ENCODE data around the gene PROB1.

PROB1 gene

DNA sequence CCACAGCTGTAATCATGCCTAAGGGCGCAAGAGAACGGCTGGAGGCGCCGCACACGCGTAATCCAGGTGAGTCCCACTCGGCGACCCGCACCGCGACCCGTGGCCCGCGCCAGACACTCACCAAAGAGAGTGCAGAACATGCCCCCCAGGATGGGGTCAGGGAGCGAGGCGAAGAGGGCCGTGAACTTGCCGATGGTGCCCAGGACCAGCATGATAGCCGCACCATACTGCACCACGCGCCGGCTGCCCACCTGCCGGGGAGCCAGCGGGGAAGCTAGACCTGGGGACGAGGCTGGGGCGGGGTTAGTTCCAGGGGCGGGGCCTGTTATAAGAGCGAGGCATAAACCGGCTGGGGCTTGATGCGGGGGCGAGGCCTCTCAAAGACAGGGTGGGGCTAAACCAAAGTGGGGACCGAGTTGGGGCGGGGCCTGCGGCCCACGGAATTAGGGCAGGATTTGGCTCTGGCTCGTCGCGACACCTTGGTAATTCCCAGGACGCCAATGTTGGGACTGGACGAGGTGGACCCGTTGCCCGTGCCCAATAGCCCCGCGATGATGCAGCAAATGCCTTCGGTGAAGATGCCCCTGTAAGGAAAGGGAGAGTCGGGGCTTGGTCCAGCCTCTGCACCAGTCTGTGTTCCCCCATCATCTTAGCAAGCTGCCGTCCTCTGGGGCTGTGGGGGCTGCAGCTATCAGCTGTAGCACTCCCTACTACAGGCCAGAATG, 16.6 kb downstream of the PROB1 start:
- TF ChIP-seq, protein P1, sequence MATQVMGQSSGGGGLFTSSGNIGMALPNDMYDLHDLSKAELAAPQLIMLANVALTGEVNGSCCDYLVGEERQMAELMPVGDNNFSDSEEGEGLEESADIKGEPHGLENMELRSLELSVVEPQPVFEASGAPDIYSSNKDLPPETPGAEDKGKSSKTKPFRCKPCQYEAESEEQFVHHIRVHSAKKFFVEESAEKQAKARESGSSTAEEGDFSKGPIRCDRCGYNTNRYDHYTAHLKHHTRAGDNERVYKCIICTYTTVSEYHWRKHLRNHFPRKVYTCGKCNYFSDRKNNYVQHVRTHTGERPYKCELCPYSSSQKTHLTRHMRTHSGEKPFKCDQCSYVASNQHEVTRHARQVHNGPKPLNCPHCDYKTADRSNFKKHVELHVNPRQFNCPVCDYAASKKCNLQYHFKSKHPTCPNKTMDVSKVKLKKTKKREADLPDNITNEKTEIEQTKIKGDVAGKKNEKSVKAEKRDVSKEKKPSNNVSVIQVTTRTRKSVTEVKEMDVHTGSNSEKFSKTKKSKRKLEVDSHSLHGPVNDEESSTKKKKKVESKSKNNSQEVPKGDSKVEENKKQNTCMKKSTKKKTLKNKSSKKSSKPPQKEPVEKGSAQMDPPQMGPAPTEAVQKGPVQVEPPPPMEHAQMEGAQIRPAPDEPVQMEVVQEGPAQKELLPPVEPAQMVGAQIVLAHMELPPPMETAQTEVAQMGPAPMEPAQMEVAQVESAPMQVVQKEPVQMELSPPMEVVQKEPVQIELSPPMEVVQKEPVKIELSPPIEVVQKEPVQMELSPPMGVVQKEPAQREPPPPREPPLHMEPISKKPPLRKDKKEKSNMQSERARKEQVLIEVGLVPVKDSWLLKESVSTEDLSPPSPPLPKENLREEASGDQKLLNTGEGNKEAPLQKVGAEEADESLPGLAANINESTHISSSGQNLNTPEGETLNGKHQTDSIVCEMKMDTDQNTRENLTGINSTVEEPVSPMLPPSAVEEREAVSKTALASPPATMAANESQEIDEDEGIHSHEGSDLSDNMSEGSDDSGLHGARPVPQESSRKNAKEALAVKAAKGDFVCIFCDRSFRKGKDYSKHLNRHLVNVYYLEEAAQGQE (IDR thresholded peaks at IDR 0.05; ENCODE audit: low read depth): no peak
- no peak for TF ChIP-seq EGR1 (IDR thresholded peaks at IDR 0.05)

DNA sequence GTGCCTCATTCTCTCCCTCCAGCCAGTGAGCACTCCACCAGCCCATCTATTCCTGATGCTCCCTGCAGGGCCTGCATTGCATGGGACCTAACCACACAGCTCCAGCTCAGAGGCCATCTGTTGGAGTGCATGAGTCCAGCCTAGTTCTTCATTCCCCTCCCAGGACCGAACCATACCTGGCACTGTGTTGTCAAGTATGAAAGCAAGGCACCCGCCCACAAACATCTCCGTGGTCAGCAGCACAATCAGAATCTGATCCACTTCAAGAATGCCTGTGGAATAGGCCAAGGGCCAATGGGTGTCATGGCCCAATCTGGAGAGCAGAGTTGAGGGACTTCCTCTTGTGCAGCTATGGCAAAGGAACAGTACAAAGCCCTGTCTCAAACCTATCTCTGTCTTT, 17.7 kb downstream of the PROB1 start:
- no peak for TF ChIP-seq TAF1 (IDR thresholded peaks at IDR 0.05; ENCODE audit: low read depth)
- no peak for TF ChIP-seq CEBPB (IDR thresholded peaks at IDR 0.05)
- no peak for TF ChIP-seq ZBTB7A (IDR thresholded peaks at IDR 0.05; ENCODE audit: low read depth)
- TF ChIP-seq, protein P1 (IDR thresholded peaks at IDR 0.05; ENCODE audit: low read depth): no peak
- no peak for TF ChIP-seq FOXM1 (IDR thresholded peaks at IDR 0.05; ENCODE audit: borderline replicate concordance, low read depth)
- no peak for TF ChIP-seq EGR1 (IDR thresholded peaks at IDR 0.05)
- no peak for TF ChIP-seq EP300 (IDR thresholded peaks at IDR 0.05; ENCODE audit: borderline replicate concordance)
- no peak for TF ChIP-seq TCF12 (IDR thresholded peaks at IDR 0.05; ENCODE audit: low read depth)
- TF ChIP-seq NFIC (IDR thresholded peaks at IDR 0.05): no peak
- TF ChIP-seq TEAD4 (IDR thresholded peaks at IDR 0.05): no peak
- TF ChIP-seq YY1 (IDR thresholded peaks at IDR 0.05; ENCODE audit: low read depth): no peak
- TF ChIP-seq CREB1 (IDR thresholded peaks at IDR 0.05; ENCODE audit: low read depth): no peak
- TF ChIP-seq USF1 (IDR thresholded peaks at IDR 0.05): no peak
- no peak for TF ChIP-seq RAD21 (IDR thresholded peaks at IDR 0.05; ENCODE audit: low read depth)

GRCh38 chr5:139376364-139376763, 18.5 kb downstream of the PROB1 start:
- TF ChIP-seq EGR1 (IDR thresholded peaks at IDR 0.05) (no peak), CREB1 (IDR thresholded peaks at IDR 0.05; ENCODE audit: low read depth) (no peak), YY1 (IDR thresholded peaks at IDR 0.05; ENCODE audit: low read depth) (no peak), MAX (IDR thresholded peaks at IDR 0.05) (no peak), EP300 (IDR thresholded peaks at IDR 0.05; ENCODE audit: borderline replicate concordance) (no peak), TCF12 (IDR thresholded peaks at IDR 0.05; ENCODE audit: low read depth) (no peak), TEAD4 (IDR thresholded peaks at IDR 0.05) (no peak), TAF1 (IDR thresholded peaks at IDR 0.05; ENCODE audit: low read depth) (no peak), ZBTB7A (IDR thresholded peaks at IDR 0.05; ENCODE audit: low read depth) (no peak), RAD21 (IDR thresholded peaks at IDR 0.05; ENCODE audit: low read depth) (no peak), NFIC (IDR thresholded peaks at IDR 0.05) (no peak), USF1 (IDR thresholded peaks at IDR 0.05) (no peak), FOXM1 (IDR thresholded peaks at IDR 0.05; ENCODE audit: borderline replicate concordance, low read depth) (no peak), CEBPB (IDR thresholded peaks at IDR 0.05) (no peak)
- TF ChIP-seq, protein P1 (IDR thresholded peaks at IDR 0.05; ENCODE audit: low read depth): no peak

- TF ChIP-seq NFIC (IDR thresholded peaks at IDR 0.05): no peak
- TF ChIP-seq ZBTB7A (IDR thresholded peaks at IDR 0.05; ENCODE audit: low read depth): no peak
- no peak for TF ChIP-seq CEBPB (IDR thresholded peaks at IDR 0.05)
- no peak for TF ChIP-seq EP300 (IDR thresholded peaks at IDR 0.05; ENCODE audit: borderline replicate concordance)
- no peak for TF ChIP-seq RAD21 (IDR thresholded peaks at IDR 0.05; ENCODE audit: low read depth)
- TF ChIP-seq TAF1 (IDR thresholded peaks at IDR 0.05; ENCODE audit: low read depth): no peak
- no peak for TF ChIP-seq EGR1 (IDR thresholded peaks at IDR 0.05)
- TF ChIP-seq, protein P1 (IDR thresholded peaks at IDR 0.05; ENCODE audit: low read depth): no peak
- TF ChIP-seq TCF12 (IDR thresholded peaks at IDR 0.05; ENCODE audit: low read depth): no peak
- TF ChIP-seq YY1 (IDR thresholded peaks at IDR 0.05; ENCODE audit: low read depth): no peak
- no peak for TF ChIP-seq CREB1 (IDR thresholded peaks at IDR 0.05; ENCODE audit: low read depth)
- no peak for TF ChIP-seq FOXM1 (IDR thresholded peaks at IDR 0.05; ENCODE audit: borderline replicate concordance, low read depth)
- TF ChIP-seq MAX (IDR thresholded peaks at IDR 0.05): no peak
- no peak for TF ChIP-seq USF1 (IDR thresholded peaks at IDR 0.05)
- no peak for TF ChIP-seq TEAD4 (IDR thresholded peaks at IDR 0.05)
These were observed 20.0 kb downstream of the PROB1 start for GRCh38 chr5:139374909-139375308.
